SIG-M5 treated with dmso at 0.1 percent for 504 hours (cell line): ENCODE measurements around the gene CYP2J2.
A peak's percentile ranks its signal among the peaks of the same experiment; 100 is the strongest.
"Not testable (repeated sequence)": the region's sequence is repeated elsewhere in the genome, so short reads cannot be mapped to it uniquely, and the experiment has no call there.

Experiments used
- DNase-seq: peaks from one replicate; lab custom pipeline; 2025; ENCODE audit not compliant: unreplicated experiment; lab: John Stamatoyannopoulos, UW

Gene CYP2J2

DNA sequence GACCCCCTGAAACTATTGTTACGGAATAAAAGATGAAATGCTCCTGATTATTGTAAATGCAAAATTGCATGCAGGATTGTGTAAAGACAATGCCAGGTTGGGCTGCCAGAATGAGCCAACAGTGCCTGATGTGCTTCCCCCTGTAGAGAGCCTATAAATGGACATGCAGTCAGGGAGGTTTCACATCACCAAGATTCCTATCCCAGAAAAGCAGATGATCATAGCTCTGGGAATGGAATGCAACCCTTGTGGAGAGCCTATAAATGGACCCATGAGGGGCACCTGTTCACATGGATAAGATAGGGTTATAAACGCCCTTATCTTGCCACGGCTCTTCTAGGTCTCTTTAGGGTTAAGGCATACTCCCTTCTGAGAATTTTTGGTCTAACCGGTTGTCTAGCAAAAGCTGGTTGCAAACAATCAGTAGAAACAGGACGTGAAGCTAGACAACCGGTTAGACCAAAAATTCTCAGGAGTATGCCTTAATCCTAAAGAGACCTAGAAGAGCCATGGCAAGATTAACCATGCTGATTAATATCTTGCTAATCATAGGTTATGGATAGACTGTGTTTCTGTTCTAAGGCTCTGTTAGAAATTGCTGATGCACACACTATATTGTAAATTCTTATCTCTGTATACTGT, 5.2 kb downstream of the CYP2J2 start:
- peak; percentile 3 for DNase-seq

DNA sequence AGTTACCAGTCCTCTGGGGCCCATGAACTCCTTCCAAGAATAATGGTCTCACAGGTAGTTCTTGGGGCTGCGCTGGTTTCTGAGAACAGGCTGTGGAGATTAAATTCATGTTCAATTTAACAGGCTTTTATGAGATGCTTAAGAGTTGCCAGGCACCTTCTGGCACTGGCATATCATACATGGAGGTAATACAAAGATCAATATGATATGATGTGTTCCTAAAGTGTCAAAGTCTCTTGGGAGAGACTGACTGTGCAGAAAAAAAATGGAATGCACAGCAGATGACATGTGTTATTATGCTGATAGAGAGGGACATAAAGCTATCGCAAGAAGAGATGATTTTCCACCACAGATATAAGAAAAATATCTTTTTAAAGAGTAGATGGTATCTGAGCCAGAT, 6.8 kb downstream of the CYP2J2 start:
- no peak for DNase-seq

DNA sequence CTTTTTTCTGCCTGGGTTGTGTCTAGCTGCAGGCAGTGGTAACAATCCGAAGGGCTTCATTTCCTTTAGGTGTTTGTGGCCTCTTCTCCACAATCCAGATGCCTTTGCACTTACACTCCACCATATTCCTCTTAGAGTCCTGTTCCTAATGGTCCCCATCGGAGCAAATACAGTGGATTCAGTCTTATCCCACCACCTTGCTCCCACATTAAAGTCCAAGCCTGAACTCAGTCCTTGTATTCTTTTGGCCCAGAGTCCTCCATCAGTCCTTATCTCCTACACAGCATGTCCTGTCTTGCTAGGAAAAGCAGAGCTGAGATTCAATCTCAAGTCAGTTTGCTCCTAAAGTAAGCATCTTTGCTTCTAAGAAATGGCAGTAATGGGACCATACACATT, 8.8 kb downstream of the CYP2J2 start:
- DNase-seq: no peak

DNA sequence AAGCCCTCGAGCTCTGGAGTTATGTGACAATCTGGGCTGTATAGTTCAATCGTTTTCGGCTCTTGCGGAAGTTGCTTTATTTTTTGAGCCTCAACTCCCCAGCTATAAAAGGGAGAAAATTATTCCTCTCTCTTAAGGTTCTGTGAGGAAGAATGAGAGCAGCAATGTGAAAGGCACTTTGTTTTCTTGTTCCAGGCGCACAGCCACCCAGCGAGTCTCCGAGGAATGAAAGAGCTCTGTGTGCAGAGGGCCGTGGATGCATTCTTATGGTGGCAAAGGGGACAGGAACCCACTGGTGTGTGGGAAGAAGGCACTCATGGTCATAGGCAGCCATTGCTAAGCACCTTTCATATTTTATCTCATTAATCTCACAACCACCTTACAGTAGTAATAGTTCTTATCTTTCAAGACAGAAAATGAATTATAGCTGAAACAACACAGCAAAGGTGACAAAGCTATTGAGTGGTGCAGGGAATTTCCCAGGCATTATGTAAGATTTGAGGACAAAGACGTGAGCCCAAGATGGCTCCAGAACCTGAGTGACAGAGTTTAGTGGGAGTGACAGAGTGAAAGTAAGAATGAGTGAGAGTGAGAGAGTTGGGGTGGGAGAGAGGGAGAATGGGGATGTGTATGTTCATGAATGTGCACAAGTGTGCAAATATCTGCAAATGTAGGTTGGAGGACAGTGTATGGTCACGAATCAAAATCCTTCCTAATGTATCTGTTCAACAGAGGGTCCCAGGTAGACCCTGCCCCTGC, 9.4 kb downstream of the CYP2J2 start:
- DNase-seq: no peak

DNA sequence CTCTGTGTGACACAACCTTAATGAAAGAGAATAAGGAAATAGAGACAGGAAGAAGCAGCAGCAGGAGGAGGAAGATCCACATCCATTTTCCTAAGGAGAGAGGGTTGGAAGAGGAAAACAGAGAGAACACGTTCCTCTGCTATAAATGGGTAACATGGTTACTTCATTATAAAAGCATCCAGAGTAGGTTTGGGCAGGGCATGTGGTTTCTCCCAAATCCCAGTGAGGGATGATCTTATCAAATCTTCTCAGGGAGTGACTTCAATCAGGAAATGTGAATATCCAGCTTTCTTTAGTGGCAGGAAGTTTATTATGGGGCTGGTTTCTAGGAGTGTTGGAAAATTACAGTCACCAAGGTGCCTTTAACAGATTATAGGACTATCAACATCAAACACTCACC, 11.1 kb downstream of the CYP2J2 start:
- no peak for DNase-seq

DNA sequence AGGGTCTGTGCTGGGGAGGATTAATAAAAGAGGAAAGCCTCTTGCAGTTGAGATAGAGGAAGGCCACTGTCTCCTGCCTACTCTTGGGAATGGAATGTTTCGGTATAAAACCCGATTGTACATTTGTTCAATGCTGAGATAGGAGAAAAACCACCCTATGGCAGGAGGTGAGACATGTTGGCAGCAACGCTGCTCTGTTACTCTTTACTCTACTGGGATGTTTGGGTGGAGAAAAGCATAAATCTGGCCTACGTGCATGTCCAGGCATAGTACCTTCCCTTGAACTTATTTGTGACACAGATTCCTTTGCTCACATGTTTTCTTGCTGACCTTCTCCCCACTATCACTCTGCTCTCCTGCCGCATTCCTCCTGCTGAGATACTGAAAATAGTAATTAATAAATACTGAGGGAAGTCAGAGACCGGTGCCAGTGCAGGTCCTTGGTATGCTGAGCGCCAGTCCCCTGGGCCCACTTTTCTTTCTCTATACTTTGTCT, 11.7 kb downstream of the CYP2J2 start:
- DNase-seq: not testable (repeated sequence)

DNA sequence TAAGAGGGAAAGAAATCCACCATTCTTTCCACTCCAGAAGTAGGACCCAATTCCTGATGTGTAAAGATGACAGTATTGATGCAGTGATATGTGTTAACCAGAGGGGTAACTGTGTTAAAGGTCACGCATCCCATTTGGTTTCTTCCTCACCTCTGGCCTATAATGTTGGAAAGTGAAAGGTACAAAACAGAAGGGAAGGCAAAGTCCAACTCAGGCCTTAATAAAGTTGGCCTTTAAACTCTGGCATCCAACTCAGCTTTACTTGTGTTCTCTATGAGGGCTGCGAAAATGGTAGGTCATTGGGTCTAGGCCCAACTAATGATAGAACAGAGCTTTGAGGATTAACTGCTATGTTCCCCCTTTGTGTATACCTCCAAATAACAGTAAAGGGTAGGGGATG, 17.9 kb downstream of the CYP2J2 start:
- no peak for DNase-seq

DNA sequence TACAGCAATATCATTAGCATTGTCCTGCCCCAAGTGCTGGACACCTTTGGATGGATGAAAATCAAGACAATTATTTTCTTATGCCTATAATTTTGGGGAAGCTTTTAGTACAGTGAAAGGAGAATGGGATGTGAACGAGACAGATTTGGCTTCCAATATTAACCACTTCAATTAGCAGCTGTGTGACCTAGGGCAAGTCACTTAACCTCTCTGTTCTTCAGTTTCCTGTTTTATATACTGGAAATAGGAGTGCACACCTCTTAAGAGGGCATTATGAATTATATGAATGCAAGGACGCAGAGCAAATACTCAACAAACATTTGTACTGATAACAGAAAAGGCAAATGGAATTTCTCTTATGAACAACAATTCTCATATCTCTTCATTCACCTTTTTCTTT, 18.5 kb downstream of the CYP2J2 start:
- DNase-seq: no peak

DNA sequence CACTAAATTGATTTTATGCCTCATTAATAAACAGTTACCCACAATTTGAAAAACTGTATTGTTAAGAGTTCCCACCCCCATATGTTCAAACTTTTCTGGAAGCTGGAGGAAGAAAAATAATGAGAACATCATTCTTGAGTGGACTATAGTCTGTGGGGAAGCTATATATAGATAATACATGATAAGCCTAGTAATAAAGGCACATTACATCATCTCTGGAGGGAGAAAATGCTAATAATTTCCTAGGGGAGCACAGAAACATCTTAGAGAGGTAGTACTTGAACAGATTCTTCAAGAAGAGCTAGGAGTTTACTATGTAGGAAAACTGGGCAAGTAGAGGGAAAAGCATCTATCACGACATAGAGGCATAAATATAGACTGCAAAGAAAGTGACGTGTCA, 19.6 kb downstream of the CYP2J2 start:
- DNase-seq: no peak

DNA sequence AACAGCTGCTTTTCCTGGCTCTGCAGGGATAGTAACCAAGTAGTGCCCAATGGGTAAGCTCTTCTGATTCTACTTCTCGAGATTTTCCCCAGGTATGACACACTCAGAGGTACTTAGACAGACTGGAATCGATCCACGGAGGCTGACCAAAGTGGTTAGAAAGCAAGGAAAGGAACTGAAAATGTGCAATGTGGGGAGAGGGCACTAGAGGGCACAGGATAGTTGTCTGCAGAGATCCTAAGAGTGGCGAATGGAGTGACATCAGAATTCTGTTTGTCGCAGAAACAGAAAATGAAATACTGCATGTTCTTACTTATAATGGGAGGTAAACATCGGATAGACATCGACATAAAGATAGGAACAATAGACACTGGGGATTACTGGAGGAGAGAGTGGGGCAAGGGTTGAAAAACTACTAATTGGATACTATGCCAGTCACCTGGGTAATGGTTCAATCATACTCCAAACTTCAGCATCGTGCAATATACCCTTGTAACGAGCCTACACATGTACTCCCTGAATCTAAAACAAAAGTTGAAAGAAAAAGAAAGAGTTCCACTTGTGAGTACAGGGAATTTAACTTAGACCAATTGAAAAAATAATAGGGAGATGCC, 23.3 kb downstream of the CYP2J2 start:
- no peak for DNase-seq

DNA sequence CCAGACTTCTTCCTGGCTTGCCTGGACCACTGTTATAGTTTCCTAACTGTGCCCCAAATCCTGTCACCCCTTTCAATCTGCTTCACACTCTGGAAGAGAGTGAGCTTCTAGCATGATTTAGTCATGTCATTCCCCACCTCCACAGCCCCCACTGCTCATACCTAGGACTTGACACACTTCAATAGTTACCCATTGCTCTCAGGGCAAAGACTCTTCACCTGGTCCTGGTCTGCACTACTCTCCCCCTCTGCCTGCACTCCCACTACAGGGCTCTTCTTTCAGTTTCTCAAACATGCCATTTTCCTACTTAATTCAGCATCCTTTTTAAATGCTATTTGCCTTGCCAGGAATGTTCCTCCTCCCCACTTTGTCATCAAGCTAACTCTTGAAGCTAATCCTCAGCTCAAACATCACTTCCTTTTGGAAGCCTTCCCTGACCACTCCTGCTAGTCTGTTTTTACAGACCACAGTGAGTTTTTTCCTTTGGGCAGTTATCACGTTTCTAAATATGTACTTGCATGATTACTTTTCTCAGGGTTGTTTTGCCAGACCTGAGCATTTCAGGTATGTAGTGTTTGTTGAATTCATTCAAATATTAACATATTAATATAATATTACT, 24.7 kb downstream of the CYP2J2 start:
- DNase-seq: no peak

DNA sequence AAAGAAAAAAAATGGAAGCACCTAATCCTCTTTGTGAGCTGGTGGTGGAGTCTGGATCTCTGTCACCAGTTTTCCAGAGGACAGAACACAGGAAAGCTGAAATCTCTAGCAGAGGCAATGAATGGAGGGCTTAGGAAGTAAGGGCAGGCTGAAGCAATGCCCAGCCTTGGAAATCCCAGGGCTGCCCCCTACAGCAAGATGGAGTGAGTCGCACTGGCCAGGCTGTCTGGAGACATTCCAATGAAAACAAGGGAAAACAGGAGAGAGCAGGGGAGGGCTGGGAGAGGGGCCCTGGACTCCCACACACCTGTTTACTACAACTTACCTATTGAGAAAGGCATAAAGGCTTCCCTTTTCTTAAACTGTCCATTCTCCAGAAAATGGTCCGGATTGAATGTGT, 25.9 kb downstream of the CYP2J2 start:
- DNase-seq: no peak

DNA sequence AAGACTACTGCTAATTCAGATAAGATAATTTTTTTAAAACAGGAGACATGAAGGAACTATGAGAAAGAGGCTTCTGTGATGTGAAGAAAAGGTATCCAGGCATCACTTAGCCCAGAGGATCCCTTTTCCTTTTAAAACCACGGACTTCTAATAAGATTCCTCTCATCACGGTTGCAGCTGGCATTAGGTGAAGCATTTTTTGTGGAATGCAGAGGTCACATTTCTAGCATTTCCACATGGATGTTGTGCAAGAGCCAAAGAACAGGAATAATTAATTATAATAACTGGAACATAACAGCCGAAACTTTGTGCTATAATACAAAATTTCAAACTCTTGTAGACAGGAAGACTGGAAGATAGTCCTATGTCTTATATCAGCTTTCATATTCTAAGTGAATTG, 27.6 kb downstream of the CYP2J2 start:
- DNase-seq: no peak

DNA sequence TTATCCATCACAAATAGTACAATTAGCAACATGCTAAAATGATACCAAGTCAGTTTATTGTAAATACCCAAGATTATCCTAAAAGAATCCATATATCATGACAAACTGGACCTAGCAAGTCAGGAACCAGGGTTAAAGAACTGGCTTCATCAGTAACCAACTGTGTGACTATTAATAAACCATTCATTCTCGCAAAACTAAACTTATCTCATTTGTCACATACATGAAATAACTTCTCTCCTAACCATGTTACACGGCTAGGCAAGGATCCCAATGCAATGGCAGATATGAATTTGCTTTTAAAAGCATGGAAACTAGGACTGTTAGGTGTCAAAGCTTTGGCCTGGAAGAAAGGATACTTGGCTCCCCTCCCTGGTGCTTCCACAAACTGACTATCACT, 29.4 kb downstream of the CYP2J2 start:
- no peak for DNase-seq

DNA sequence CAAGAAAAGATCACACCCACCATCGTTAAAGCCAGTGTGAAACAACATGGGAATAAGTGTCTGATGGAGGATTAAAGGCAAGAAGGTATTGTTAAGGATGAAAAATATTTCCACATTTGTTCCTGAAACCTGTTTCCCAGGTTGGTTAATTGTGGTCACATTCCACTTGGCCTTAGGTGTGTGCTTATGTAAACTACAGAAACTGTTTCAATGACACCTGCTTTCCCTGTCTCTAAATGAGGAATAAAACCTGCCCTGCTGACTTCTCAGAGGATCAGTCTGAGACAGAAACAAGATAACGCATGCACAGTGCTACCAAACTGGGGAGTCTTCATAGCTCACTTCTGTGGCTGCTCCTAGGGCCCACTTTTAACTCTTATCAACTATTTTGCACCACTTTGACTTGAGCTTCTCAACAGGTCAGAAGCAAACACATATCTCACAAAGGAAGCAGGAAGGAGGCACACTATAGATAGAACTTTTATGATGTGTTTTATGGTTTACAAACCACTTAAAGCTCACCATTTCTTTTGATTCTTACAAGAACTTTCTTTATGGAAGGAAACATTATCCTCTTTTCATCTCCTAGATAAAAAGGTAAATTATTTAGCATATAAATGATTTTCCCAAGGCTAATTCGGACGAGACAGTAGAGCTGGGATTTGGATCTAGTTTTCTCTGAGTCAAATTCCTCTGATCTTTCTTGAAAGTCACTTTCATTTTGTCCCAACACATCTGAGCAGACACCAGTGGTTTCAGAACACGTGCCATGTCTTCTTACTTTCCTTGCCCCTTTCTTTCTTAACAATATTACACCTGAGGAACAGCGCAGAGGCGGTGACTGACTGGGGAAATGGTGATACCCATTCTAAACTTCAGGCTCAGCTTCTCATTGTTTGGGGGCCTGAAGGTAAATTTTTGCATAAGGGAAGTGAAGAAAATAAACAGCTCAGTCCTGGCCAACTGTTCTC, 33.4 kb downstream of the CYP2J2 start:
- peak; percentile 8 for DNase-seq

DNA sequence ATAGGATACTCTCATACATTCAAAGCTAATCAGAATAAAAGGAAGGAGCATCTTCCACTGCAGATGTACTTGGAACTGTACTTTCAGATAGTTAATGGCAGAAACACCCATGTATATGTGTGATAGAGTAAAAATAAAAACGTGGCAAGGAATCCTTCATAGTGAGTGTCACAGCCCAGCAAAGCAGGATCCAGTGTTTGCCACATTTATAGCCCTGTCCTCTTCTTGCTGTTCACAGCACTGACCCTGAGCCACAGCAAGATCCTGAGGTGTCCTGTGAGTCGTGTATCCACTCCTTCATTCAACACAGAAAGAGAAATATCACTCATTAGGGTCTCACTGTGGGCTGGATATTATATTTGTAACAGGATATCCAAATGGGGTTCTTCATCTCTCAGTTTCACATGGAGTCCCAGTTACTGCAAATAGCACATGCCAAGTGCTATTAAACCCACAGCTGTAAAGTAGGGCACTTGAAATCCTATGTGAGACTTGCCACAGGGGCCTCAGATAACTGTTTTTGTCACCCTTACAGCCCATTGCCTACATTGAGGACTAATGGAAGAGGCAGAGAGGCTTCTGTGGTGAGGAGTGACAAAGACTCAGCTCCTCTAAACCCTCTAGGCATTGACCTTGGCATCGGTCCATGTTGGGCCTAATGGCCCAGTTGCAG, 41.3 kb downstream of the CYP2J2 start:
- no peak for DNase-seq

DNA sequence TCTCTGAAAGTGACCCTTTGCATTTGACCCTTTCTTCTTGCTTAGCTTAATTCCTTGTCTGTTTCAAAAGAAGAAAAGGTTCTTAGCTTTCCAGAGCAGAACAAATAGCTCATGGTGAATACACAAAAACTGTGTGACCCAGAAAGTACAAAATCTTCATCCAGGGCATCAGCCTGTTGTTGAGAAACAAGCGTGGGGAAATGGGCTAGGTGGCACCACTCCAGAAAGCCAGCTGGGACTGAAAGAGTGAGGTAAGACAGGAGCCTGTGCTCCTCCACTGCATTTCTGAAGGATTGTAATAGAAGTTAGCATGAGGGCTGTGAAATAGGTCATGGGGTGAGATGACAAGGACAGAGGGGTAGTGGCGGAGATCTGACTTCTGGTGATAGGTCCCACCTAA, 45.8 kb downstream of the CYP2J2 start:
- DNase-seq: no peak

DNA sequence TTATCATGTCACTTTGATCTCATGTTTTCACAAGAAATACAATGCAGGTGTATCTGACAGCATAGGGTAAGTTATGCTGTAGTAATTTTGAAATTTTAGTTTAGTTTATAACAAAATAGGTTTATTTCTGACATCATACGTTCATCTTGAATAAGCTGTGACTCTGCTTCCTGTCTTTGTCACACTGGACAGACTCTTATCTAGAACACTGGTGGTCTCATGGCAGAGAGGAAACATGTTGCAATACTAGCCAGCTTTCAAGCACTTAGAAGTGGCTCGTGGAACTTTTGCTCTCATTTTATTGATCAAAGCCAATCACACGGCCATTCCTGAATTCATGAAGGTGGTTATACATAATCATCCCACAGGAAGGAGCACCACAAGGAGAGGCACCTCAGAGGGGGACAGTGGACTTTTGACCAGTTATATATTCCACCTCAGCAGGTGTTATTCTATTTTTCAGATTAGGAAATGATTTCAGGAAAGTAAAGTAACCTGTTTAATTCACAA, 46.5 kb downstream of the CYP2J2 start:
- no peak for DNase-seq

DNA sequence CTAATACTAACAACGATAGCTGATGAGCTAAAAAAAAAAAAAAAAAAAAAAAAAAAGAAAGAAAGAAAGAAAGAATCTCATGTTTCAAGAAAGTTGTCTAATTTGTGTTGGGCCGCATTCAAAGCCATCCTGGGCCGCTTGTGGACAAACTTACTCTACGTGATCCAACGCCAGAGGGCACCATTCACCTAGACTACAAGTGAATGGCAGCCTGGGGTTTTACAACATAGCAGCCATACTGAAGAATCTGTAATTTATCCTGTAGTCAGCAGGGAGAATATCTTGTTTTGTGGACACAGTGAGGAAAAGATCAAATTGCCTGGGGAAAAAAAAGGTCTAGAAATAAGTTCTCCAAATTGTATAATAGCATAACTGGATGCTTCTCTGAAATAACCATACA, 47.0 kb downstream of the CYP2J2 start:
- peak; percentile 25 for DNase-seq

DNA sequence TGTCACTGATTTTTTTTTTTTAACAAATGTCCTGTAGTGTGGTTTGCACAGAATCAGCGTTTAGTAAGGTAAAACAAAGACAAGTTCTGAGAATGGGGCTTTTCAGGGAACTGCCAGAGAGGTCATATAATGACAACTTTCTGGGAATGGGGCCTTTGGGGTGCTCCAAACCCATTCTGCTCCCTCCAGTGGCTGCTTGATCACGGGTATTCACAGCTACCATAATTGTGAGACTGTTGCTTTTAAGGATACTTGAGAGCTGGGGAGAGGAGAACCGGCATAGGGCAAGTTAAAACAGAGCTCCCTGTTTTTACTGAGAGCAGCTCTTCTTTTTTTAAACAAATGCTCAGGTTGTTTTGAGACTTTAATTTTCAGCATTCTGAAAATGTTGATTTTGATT, 48.2 kb downstream of the CYP2J2 start:
- no peak for DNase-seq
